Measurements from ENCODE around the gene ZNF397. TPM values are rescaled to one million over a fixed set of nuclear protein-coding genes. Genes with fewer than 3 reads are reported as not detected.

Gene ZNF397
- 10 to 100 TPM; 25.5 to 33.2 (median 31.5) TPM for total RNA-seq
- 10 to 100 TPM in 1 of 3 donors, 1 to 10 TPM in 2; 7.8 to 14.7 (median 8.3) TPM for polyA plus RNA-seq

GRCh38 chr18:35240664-35241447, at the start of gene ZNF397:
TSS of gene ZNF397 (plus strand) at chr18:35241034. CDS start at chr18:35242471, 1,437 bp downstream.
- WGBS, 2 donors = 0% methylated on average over 60 of the region's 60 CpGs
- H3K27ac ChIP-seq = peak within 1 kb of the TSS; percentile 96 to 98 (median 98)
- H3K27me3 ChIP-seq = no peaks in the 10 kb centered on the region
- peak within 1 kb of the TSS; percentile 67 to 85 (median 78) for H3K4me3 ChIP-seq
- H3K4me1 ChIP-seq = peaks cover 0 to 15% (median 13%) of the 10 kb centered on the region in 4 donors
- DNase-seq = peak; percentile 99
- intact Hi-C loops (cut with DNase I) = loop anchor here (1.0 to 10.0 kb wide), 3 partner anchors 26 to 216 kb away; partner anchors contain the start of gene ZNF24
- peak; percentile 98 to 99 (median 98) for TF ChIP-seq POLR2AphosphoS5 (IDR thresholded peaks at IDR 0.05)
- no peak for TF ChIP-seq EP300 (IDR thresholded peaks at IDR 0.05)
- TF ChIP-seq POLR2A (IDR thresholded peaks at IDR 0.05) = peak; percentile 93 to 95
- no peaks in the 10 kb centered on the region for H3K9me3 ChIP-seq
- peaks cover under 1 to 35% (median 29%) of the 10 kb centered on the region in 4 donors for H3K36me3 ChIP-seq

- Histone ChIP-seq H3K4me1 (peaks cover 0 to 5% (median 0%) of the 10 kb centered on the region in 4 donors), H3K9me3 (no peaks in the 10 kb centered on the region), H3K27me3 (no peaks in the 10 kb centered on the region), H3K4me3 (no peak overlapping the region), H3K27ac (no peak overlapping the region), H3K36me3 (no peaks in the 10 kb centered on the region)
- TF ChIP-seq POLR2AphosphoS5 (IDR thresholded peaks at IDR 0.05) = no peak
- no peak for TF ChIP-seq CTCF (IDR thresholded peaks at IDR 0.05)
- no peak for TF ChIP-seq POLR2A (IDR thresholded peaks at IDR 0.05)
- TF ChIP-seq EP300 (IDR thresholded peaks at IDR 0.05) = no peak
- DNase-seq = no peak
- 83 to 87% methylated on average over 5 of the region's 5 CpGs for WGBS, 2 donors
- intact Hi-C loops (cut with DNase I) = no loop called here
Measured at GRCh38 chr18:35191698-35192025, 49.2 kb upstream of the ZNF397 start.

GRCh38 chr18:35192415-35192814, 48.4 kb upstream of the ZNF397 start:
- no peak overlapping the region for H3K4me3 ChIP-seq
- no peak for TF ChIP-seq POLR2A (IDR thresholded peaks at IDR 0.05)
- no peak for TF ChIP-seq POLR2AphosphoS5 (IDR thresholded peaks at IDR 0.05)
- no peak for TF ChIP-seq EP300 (IDR thresholded peaks at IDR 0.05)
- no peak for TF ChIP-seq CTCF (IDR thresholded peaks at IDR 0.05)
- H3K9me3 ChIP-seq = no peaks in the 10 kb centered on the region
- WGBS, 2 donors = 94 to 96% methylated on average over 4 of the region's 4 CpGs
- no peak overlapping the region for H3K27ac ChIP-seq
- intact Hi-C loops (cut with DNase I) = no loop called here
- H3K4me1 ChIP-seq = peaks cover 0 to 5% (median 0%) of the 10 kb centered on the region in 4 donors
- H3K27me3 ChIP-seq = no peaks in the 10 kb centered on the region
- DNase-seq = no peak
- H3K36me3 ChIP-seq = no peaks in the 10 kb centered on the region

GRCh38 chr18:35193316-35193715, 47.5 kb upstream of the ZNF397 start:
- Histone ChIP-seq H3K27me3 (no peaks in the 10 kb centered on the region), H3K4me3 (no peak overlapping the region), H3K36me3 (no peaks in the 10 kb centered on the region), H3K27ac (no peak overlapping the region), H3K9me3 (no peaks in the 10 kb centered on the region), H3K4me1 (peaks cover 0 to 5% (median 0%) of the 10 kb centered on the region in 4 donors)
- intact Hi-C loops (cut with DNase I) = no loop called here
- TF ChIP-seq POLR2A (IDR thresholded peaks at IDR 0.05) (no peak), EP300 (IDR thresholded peaks at IDR 0.05) (no peak), CTCF (IDR thresholded peaks at IDR 0.05) (no peak), POLR2AphosphoS5 (IDR thresholded peaks at IDR 0.05) (no peak)
- WGBS, 2 donors = 23 to 43% methylated on average over 1 of the region's 1 CpG
- DNase-seq = no peak

GRCh38 chr18:35197296-35197695, 43.5 kb upstream of the ZNF397 start:
- intact Hi-C loops (cut with DNase I) = no loop called here
- H3K4me1 ChIP-seq = no peaks in the 10 kb centered on the region
- H3K9me3 ChIP-seq = no peaks in the 10 kb centered on the region
- H3K36me3 ChIP-seq = no peaks in the 10 kb centered on the region
- H3K27me3 ChIP-seq = no peaks in the 10 kb centered on the region
- DNase-seq = no peak
- no peak for TF ChIP-seq EP300 (IDR thresholded peaks at IDR 0.05)
- no peak for TF ChIP-seq CTCF (IDR thresholded peaks at IDR 0.05)
- no peak for TF ChIP-seq POLR2AphosphoS5 (IDR thresholded peaks at IDR 0.05)
- TF ChIP-seq POLR2A (IDR thresholded peaks at IDR 0.05) = no peak
- 74 to 81% methylated on average over 2 of the region's 2 CpGs for WGBS, 2 donors
- no peak overlapping the region for H3K27ac ChIP-seq
- no peak overlapping the region for H3K4me3 ChIP-seq
